Central memory CD4-positive, alpha-beta T cell (primary cell): ENCODE data around the gene DSCAML1.

Experiments used
- DNase-seq: peaks from one replicate; pipeline ENCODE4 v3.0.0; 2022

DSCAML1 gene

DNA sequence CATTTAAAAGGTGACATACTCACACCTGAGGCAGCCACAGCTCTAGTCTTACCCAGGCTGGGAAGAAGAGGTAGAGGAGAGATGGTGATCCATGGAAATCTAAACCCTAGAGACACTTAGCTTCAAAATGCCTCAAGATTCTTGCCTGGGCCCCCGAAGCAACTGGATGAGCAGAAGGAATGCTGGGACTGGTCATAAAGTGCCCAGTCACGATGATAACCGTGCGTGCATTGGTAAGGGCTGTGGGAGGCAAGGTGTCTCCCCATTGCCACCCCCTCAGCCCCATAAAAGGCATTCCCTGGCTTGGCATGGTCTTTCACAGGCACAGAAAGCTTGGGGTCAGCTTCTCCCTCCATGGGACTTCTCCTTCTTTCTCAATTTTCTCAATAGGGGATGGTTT lies 144.5 kb downstream of the DSCAML1 start:
- no peak for DNase-seq

- DNase-seq: no peak
These were observed 147.5 kb downstream of the DSCAML1 start for GRCh38 chr11:117649296-117650055.

DNA sequence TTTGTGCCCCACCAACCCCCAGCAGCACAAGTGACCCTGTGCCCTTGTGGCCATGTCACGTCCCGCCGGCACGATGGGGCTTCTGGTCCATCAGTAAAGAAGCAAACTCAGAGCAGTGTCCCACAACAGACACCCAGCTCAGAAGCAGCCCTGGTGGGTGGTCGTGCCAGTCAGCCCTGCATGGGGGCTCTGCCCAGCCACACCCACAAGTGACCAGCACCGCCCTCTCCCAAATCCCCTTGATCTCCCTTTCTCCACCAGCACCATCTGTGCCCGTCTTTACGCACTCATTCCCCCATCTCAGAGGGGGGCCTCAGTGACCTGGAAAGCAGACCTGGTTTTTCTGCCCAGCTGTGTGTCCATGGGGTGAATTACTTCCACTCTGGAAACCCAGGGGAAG lies 149.1 kb downstream of the DSCAML1 start:
- DNase-seq: no peak

DNA sequence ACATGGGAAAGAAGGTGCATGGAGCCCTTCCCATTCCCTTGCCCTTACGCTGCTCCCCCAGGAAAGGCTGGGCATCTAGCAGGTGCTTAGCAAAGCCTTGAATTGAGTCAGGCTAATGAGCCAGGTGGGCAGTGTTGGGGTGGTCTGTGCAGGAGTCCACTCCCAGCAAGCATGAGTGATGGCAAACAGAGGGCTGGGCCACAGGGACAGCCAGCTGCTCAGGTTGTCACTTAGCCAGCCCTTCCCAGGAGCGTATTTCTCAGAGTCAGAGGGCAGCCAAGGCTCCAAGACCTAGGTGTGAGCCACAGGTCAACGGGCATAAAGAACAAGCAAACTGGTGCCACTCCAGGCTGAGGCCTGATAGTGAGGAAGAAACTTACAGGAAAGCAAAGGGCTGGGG lies 149.8 kb downstream of the DSCAML1 start:
- DNase-seq: no peak

DNA sequence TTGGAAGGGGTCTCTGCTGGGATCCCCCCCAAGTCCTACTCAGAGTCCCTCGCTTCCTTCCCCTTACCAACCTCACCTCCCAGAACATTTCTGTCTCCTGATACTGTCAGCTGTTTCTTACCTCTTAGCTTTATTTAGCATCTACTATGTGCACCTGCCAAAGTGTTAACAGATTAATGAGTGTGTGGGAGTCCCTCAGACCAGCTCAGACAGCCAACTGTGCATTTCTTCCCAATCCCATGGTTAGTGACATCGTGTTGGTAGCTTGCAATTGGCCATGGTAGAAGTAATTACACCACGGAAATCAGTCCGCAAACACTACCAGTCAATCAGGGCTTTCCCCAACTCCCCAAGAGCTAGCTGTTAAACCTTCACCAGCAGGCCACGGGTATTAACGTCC lies 150.6 kb downstream of the DSCAML1 start:
- no peak for DNase-seq

DNA sequence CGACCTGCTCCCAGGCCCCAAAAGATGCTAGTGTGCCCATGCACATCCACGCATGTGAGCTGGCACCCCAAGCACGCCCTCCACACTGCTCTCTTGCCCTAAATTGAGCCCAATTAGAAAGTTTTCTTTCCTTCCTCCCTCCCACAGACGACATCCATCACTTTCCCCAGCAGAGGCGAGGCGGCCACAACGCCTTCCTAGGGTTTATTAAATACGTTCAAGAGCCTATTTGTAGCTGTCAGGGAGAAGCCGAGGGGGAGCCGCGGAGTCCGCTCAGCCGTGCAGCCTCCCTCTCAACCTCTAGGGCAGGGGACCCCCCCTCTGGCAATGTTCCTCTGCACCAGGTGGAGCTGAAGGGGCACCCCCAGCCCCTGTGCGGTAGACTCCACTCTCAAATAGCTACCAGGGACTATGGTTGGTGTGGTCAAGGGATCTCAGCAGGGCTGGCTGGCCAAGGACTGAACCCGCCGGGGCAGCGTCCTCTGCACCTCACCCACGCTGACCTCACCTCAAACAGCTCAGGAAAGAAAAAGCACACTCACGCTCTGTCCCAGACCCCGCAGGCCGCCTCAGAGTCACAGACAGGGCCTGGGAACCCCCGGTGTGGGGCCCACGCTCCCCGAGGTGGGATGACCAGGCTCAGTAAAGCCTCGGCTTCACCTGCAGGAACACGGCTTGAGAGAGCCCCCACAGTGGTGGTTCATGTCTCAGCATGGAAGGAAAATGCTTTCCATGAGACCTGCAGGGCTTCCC lies 152.4 kb downstream of the DSCAML1 start:
- no peak for DNase-seq

- DNase-seq: no peak
These were observed 153.3 kb downstream of the DSCAML1 start for GRCh38 chr11:117643606-117644300.

GRCh38 chr11:117642835-117643234 lies 154.2 kb downstream of the DSCAML1 start:
- DNase-seq: no peak

DNA sequence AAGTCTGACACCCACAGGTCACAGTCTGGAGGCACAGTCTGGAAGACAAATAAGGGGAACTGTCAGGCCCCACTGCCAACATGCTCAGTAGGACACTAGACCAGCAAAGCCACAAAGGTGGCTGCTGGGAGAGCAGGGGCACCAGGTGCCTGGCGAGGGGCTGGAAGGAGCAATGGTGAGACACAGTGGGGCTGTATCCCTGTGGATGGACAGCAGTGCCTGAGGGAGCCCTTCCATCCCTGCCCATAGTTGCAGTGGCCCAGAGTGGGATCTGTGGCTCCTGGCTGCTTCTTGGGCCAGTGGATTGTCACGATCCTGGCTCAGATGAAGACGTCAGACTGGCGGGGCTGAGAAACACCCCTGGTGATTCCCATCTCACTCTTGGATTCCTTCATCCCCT lies 154.6 kb downstream of the DSCAML1 start:
- DNase-seq: no peak

GRCh38 chr11:117641008-117641915 lies 155.8 kb downstream of the DSCAML1 start:
- no peak for DNase-seq

- DNase-seq: no peak
These were observed 157.0 kb downstream of the DSCAML1 start for GRCh38 chr11:117640041-117640440.

GRCh38 chr11:117639601-117640000 lies 157.4 kb downstream of the DSCAML1 start:
- no peak for DNase-seq

DNA sequence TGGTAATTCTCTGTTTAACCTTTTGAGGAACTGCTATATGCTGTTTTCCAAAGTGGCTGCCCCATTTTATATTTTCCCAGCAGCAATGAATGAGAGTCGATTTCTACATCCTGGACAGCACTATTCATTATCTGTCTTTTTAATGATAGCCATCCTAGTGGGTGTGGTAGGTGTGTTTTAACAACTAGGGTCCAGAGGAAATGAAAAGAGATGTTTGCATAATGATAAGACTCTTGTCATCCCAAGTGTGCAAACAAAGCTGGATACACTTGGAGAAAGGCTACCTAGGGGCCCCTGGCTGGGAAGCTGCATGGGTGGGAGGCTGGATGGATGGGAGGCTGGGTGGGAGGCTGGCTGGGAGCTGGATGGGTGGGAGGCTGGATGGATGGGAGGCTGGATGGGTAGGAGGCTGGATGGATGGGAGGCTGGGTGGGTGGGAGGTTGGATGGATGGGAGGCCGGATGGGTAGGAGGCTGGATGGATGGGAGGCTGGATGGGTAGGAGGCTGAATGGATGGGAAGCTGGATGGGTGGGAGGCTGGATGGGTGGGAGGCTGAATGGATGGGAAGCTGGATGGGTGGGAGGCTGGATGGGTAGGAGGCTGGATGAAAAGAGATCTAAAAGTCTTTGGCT lies 158.0 kb downstream of the DSCAML1 start:
- DNase-seq: no peak

DNA sequence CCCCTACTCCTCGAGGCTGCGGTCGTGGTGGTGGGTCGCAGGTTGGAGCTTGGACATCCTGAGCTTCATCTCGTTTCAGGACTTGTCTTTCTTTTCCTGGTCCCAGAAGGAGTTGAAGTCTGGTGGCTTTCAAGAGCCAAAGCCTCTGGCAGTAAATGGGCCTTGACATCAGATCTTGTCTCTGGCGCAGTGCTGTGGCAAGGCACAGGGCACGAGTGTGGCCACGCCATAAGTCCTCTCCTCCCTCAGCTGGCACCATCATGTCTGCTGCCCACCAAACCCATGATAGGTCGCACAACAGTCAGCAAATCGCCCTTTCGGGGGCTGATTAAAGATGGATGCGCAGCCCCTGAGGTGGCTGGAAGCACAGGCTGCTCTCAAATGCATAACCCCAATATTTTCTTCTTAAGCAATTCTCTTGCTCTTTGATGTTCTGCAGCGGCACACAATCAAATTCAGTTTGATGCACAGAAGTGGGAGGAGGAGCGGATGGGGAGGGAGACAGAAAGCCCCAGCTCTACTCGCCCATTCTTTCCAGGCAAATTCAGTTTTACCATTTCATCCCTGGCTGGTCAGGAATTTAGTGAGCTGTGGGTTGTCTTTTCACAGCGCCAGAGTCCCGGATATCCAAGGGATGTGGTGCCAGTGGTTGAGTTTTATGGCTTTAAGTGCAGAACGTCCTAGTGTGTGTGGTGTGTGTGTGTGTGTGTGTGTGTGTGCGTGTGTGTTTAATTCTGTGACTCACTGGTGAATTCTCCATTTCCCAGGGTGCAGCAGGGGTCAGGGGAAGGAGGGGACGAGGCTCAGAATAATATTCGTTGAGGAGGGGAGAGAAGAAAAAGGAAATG lies 162.0 kb downstream of the DSCAML1 start:
- DNase-seq: no peak

DNA sequence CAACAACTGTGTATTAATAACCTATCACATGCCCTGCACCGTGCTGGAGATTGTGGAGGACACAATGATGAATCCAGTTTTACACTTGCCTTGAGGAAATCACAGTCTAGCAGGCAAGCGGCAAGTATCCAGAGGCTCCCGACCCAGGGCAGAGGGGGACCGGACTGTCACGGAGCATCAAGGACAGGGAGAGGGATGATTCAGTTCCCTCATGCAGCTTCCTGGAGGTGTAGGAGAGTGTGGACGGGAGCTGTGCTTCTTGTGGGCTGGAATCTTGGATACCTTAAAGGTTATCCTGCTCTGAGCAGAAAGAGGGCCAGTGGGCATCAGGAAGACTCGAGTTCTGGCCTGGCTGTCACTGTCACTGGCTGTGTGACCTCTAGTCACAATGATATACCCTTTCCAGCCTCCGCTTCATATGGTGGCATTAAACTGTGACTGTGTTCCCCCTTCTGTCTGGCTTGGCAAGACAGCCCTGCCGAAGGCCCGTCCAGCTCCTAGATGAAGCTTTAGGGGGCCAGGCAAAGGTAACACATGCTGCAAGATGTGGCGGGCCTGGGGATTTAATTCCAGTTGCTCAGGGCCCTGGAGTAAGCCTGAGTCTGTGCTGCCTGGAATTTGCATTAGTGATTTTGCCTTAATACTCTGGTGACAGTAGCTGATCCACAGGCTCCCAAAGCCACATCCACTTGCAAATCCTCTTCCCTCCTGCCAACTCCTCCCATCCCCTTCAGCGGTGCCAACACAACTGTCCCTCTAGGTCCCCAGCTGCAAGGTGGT lies 162.8 kb downstream of the DSCAML1 start:
- DNase-seq: no peak

GRCh38 chr11:117633186-117633754 lies 163.7 kb downstream of the DSCAML1 start:
- no peak for DNase-seq

DNA sequence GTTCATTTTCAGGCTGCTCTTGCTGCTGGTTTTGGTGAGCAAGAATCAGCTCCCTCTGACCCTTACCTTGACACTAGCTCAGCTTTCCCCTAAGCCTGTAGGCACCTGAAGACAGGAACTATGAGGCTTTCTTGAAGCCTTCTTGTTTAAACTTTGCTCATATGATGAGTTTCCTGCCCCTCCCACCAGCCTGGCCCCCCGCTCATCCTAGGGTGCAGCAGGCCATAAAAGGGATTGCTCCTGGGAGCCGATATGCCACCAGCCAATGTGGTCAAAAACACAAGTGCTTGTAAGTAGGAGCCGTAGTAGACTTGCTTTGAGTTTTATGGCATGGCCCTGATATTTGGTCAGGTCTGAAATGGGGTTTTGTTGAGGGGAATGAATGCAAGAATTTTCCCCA lies 164.7 kb downstream of the DSCAML1 start:
- DNase-seq: no peak

DNA sequence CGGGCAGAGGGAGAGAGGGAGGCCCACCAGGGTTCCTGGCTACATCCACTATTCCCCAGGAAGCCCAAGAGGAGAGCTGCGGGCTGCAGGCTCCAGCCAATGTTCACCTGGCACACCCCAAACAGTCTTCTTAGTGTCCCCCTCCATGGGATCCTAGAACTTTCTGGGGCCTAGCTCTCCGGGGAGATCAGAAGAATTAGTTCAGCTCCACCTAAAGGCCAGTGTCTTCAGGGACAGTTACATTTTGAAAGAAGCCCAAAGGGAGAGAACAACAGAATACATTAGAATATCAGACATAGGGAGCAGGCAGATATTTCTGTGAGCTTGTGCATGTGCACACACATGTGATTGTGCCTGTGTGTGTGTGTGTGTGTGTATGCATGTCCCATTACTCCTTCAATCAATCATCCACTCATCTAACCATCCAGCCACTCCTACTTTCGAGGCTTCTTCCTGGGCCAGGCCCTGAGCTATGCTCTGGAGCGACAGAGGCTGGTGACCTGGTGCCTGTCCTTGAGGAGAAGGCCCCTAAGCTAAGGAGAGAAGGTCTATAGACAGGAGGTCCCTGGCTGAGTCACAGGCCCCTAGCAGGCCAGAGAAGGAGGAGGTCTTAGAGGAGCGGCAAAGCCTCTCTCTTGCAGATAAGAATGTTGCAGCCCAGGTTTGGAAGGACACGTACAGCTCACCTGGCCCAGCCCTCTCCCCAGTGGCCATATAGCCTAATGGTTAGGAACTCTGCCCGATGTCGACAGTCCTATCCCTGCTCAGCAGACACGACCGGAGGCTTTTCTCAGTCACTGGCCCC lies 165.5 kb downstream of the DSCAML1 start:
- no peak for DNase-seq

GRCh38 chr11:117629891-117630538 lies 167.0 kb downstream of the DSCAML1 start:
- no peak for DNase-seq
